GM21447 (cell line): ENCODE measurements around the gene TUBB8.
"Not testable (repeated sequence)": the region's sequence is repeated elsewhere in the genome, so short reads cannot be mapped to it uniquely, and the experiment has no call there.

Experiments used
- ATAC-seq: cut with Tn5 transposase; IDR thresholded peaks from one replicate; pipeline ENCODE4 v1.9.1; 2021; ENCODE audit not compliant: unreplicated experiment

TUBB8 gene

GRCh38 chr10:49926-50325 is 830 bp upstream of the TUBB8 start:
- not testable (repeated sequence) for ATAC-seq

- not testable (repeated sequence) for ATAC-seq
These were observed 1.2 kb downstream of the TUBB8 start for GRCh38 chr10:47864-48263.

GRCh38 chr10:13315-13635 is 35.8 kb downstream of the TUBB8 start:
- ATAC-seq = not testable (repeated sequence)

- ATAC-seq = not testable (repeated sequence)
These were observed 36.4 kb downstream of the TUBB8 start for GRCh38 chr10:12444-13314.

- not testable (repeated sequence) for ATAC-seq
These were observed 37.8 kb downstream of the TUBB8 start for GRCh38 chr10:11260-11659.

GRCh38 chr10:10261-10971 is 38.7 kb downstream of the TUBB8 start:
- not testable (repeated sequence) for ATAC-seq
